GM12801 (cell line): Measurements from ENCODE around the gene SLC35G1.

ENCODE experiments used
- TF ChIP-seq, protein P1 (sequence below): IDR thresholded peaks from one replicate; pipeline ENCODE4 v1.5.1; 2011; ENCODE audit warnings: control low read depth; ENCODE audit not compliant: insufficient read length; ENCODE audit errors: extremely low read depth

The SLC35G1 gene

DNA sequence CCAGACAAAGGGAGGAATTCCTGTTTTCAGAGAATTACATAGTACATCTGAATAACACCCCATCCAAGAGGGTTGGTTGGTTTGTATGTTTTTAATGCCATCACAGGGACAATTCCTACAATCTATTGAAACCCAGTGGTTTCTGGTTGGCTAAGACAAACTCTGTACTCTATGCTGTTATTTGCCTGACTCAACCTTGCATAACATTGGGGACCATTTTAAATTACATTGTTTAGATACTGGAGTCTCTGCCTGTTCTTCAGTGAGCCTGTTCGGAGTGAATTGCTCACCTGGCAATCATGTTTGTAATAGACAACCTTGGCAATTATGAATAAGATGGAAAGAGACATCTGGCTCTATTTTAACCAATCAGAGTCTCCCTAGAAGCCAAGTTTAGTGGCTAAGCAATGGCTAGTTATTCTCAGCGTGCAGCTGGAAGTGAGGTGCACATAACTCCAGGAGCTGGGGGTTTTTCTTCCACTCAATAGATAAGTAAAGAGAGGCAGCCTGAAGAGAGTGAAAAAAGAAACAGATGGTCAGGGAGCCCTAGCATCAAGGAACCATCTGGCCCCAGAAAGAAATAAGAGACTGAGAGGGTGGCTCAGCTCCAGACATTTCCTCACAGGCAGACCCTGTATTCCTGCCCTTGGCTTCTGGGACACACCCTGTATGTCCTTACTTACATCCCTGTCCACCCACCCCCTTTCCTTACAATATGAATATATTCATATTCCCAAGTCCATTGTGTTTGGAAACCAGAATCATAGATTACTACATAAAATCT lies 21.2 kb upstream of the SLC35G1 start:
- TF ChIP-seq, protein P1, sequence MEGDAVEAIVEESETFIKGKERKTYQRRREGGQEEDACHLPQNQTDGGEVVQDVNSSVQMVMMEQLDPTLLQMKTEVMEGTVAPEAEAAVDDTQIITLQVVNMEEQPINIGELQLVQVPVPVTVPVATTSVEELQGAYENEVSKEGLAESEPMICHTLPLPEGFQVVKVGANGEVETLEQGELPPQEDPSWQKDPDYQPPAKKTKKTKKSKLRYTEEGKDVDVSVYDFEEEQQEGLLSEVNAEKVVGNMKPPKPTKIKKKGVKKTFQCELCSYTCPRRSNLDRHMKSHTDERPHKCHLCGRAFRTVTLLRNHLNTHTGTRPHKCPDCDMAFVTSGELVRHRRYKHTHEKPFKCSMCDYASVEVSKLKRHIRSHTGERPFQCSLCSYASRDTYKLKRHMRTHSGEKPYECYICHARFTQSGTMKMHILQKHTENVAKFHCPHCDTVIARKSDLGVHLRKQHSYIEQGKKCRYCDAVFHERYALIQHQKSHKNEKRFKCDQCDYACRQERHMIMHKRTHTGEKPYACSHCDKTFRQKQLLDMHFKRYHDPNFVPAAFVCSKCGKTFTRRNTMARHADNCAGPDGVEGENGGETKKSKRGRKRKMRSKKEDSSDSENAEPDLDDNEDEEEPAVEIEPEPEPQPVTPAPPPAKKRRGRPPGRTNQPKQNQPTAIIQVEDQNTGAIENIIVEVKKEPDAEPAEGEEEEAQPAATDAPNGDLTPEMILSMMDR, result no peak

DNA sequence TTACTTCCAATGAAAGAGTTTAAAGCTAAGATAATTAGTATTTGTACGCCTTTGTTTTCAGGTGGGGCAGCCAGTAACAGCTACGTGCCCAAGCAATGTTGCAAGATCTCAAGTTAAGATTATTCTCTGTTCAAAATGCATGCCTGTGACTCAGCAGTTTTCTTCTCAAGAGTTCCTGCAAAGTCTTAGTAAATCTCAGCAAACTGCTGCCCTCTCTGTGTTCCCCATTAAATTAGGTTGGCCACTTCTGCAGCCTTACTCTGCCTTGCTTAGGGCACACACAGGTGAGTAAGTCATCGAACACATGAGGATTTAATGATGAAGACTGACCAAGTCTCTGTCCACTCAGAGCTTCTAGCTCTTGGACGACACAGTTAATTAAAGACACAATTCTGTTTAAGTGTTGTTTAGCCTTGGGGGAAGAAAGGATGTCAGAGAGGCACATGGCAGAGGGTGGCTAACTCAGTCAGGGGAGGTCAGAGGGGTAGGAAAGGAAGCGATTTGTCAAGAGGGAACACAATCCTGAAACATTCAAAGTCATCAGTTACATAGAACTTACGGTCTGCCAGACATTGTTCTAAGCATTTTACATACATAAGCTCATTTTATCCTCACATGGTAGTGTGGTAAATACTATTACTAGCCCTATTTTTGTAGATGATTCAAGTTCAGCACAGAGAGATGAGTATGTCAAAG lies 20.2 kb upstream of the SLC35G1 start:
- TF ChIP-seq, protein P1, result no peak

DNA sequence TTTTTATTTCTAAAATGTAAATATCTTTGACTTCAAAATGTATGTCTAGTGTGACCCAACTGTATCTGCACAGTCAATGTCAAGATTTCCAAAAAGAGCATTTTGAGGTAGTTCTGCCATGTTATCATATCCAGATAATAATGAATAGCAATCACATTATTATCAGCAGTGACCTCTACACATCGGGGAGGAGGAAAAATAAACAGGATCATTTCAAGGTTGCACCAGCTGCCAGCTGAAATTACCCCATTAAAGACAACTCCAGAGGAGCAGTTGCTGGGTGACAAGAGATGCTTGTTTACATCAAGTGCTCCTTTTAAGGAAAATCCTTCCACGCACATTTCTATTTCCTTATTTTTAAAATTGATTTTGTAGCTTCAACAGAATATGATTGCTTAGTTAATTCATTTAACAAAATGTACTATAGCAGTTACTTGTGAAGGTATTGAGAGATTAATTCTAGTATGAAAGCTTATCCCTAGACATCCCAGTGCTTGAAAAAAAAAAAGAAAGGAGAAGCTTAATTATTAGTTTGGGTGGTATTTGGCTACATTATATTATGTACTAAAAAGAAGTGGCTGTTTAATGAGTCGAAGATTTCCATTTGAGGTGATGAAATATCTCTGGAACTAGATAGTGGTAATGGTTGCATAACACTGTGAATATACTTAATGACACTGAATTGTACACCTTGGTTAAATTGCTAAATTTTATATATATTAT lies 19.3 kb upstream of the SLC35G1 start:
- TF ChIP-seq, protein P1, result no peak

DNA sequence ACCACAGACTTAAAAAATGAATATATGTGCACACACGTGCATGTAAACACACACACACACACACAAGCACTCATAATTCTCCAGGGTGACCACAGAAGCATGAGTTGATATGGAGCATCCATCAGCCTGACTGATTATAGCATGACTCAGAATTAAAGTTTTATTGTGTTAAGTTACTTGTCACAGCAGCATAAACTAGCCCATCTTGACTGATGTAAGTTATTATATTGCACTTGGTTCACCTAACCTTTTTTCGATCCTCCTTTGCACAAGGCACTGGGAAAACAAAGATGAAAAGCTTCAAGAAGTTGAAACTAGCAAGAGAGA lies 18.8 kb upstream of the SLC35G1 start:
- TF ChIP-seq, protein P1, result no peak

DNA sequence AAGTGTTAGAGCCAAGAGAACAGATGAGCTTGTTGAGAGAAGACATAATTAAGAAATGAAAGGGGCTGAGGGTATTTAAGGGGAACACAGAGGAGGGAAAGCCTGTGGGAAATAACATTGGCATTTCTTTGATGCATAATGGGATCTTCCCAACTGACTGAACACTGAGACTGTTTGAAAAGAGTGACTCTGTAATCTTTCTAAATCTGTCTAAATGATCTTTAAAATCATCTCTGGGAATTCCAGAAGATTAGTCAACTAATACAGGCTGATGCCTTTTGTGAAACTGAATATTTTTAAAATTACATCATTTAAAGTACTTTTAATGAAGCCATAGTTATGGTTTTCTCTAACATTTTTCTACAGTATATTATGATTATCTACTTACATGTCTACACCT lies 17.4 kb upstream of the SLC35G1 start:
- TF ChIP-seq, protein P1, result no peak

DNA sequence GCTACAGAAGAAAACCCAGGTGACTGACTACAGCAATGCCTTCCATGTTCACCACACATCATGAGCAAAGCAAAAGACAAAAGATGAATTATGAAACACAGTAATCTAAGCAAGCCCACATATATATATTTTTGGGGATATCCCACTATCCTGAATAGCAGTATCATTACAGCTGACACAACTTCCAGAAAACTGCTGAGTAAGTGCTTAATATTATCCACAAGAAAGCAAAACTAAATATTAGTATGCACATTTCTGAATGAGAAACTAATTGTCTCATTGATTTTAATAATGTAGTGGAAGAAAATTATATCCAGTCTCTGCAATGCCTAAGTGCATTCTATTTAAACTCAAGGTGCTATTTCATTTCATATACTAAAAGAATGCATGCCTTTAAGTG lies 14.5 kb upstream of the SLC35G1 start:
- TF ChIP-seq, protein P1, result no peak
